Neuronal stem cell (in vitro differentiated cells): ENCODE results near the gene ISG20.

Experiments
- DNase-seq: peaks from one replicate; pipeline ENCODE4 v3.0.0-alpha.2; 2013; ENCODE audit warnings: low spot score
- H2AFZ ChIP-seq: one replicate; pipeline ENCODE4 v1.6.1; 2013; ENCODE audit warnings: mild to moderate bottlenecking, low read length, inconsistent platforms
- H2AK5ac ChIP-seq: 2 replicates; pipeline ENCODE4 v1.6.1; 2013; ENCODE audit warnings: low read depth, mild to moderate bottlenecking, inconsistent platforms, low read length, moderate library complexity, mixed read lengths
- H2BK120ac ChIP-seq: 2 replicates; pipeline ENCODE4 v1.6.1; 2013; ENCODE audit warnings: low read depth, mild to moderate bottlenecking, inconsistent platforms, low read length, moderate library complexity, mixed read lengths
- H2BK12ac ChIP-seq: one replicate; pipeline ENCODE4 v1.6.1; 2013; ENCODE audit warnings: low read length, inconsistent platforms
- H2BK15ac ChIP-seq: 2 replicates; pipeline ENCODE4 v1.6.1; 2013; ENCODE audit warnings: mild to moderate bottlenecking, low read length, inconsistent platforms, mixed read lengths
- H2BK5ac ChIP-seq: one replicate; pipeline ENCODE4 v1.6.1; 2013; ENCODE audit warnings: inconsistent platforms, mild to moderate bottlenecking, low read length, moderate library complexity
- H3K14ac ChIP-seq: one replicate; pipeline ENCODE4 v1.6.1; 2013; ENCODE audit warnings: low read length, inconsistent platforms
- H3K18ac ChIP-seq: 2 replicates; pipeline ENCODE4 v1.6.1; 2013; ENCODE audit warnings: low read length, inconsistent platforms
- H3K23ac ChIP-seq: 2 replicates; pipeline ENCODE4 v1.6.1; 2013; ENCODE audit warnings: low read depth, mild to moderate bottlenecking, mixed read lengths, low read length, inconsistent platforms; ENCODE audit not compliant: poor library complexity
- H3K27ac ChIP-seq: replicated peaks from 3 replicates; pipeline ENCODE4 v1.5.1; 2013; ENCODE audit warnings: low read length, inconsistent platforms
- H3K27me3 ChIP-seq, 3 experiments: 2 replicates each; pipeline ENCODE4 v1.6.1; 2013; ENCODE audit warnings: low read length in 3 of 3, mild to moderate bottlenecking in 2 of 3, inconsistent platforms in 1 of 3, low read depth in 1 of 3, mixed read lengths in 1 of 3, moderate library complexity in 1 of 3; ENCODE audit not compliant: control insufficient read depth in 3 of 3, insufficient read depth in 3 of 3
- H3K36me3 ChIP-seq, 2 donors: replicated peaks in 1 of 2; 2 replicates each; pipeline ENCODE4 v1.6.1; 2013; ENCODE audit warnings: low read length in 2 of 2; ENCODE audit not compliant: control insufficient read depth in 2 of 2, insufficient read depth in 2 of 2
- H3K4ac ChIP-seq: 2 replicates; pipeline ENCODE4 v1.6.1; 2013; ENCODE audit warnings: inconsistent platforms, mild to moderate bottlenecking, low read length, moderate library complexity
- H3K4me1 ChIP-seq, 2 donors: 1 replicate in 1 of 2; 2 replicates in 1 of 2; pipeline ENCODE4 v1.6.1; 2013; ENCODE audit warnings: low read length in 2 of 2, low read depth in 1 of 2; ENCODE audit not compliant: control insufficient read depth in 2 of 2, insufficient read depth in 1 of 2
- H3K4me2 ChIP-seq: one replicate; pipeline ENCODE4 v1.6.1; 2013; ENCODE audit warnings: mild to moderate bottlenecking, low read length, inconsistent platforms; ENCODE audit not compliant: insufficient read depth, poor library complexity, severe bottlenecking
- H3K4me3 ChIP-seq, 2 donors: 2 replicates each; pipeline ENCODE4 v1.5.1; 2013; ENCODE audit warnings: low read length in 2 of 2, mild to moderate bottlenecking in 2 of 2, inconsistent platforms in 1 of 2, moderate library complexity in 1 of 2
- H3K79me1 ChIP-seq: one replicate; pipeline ENCODE4 v1.6.1; 2013; ENCODE audit warnings: low read depth, mild to moderate bottlenecking, inconsistent platforms, low read length, moderate library complexity
- H3K9ac ChIP-seq: one replicate; pipeline ENCODE4 v1.6.1; 2013; ENCODE audit warnings: mild to moderate bottlenecking, low read depth, low read length, inconsistent platforms; ENCODE audit not compliant: poor library complexity
- H3K9me3 ChIP-seq, 2 donors: replicated peaks in 1 of 2; 2 replicates each; pipeline versions ENCODE3 to v1.6.1; 2013; ENCODE audit warnings: low read length in 2 of 2, mild to moderate bottlenecking in 2 of 2, inconsistent platforms in 1 of 2, low read depth in 1 of 2, mixed read lengths in 1 of 2, moderate library complexity in 1 of 2; ENCODE audit not compliant: control insufficient read depth in 2 of 2, insufficient read depth in 1 of 2
- H4K8ac ChIP-seq: one replicate; pipeline ENCODE4 v1.6.1; 2013; ENCODE audit warnings: low read depth, mild to moderate bottlenecking, inconsistent platforms, low read length, moderate library complexity
- H4K91ac ChIP-seq: one replicate; pipeline ENCODE4 v1.6.1; 2013; ENCODE audit warnings: low read length, low read depth, mild to moderate bottlenecking, inconsistent platforms; ENCODE audit not compliant: poor library complexity
- WGBS, 2 donors: extraction: QIAGEN DNeasy Blood & Tissue Kit; methylation state at CpG; one replicate each; pipeline ENCODE4 v1.1.7; 2013; ENCODE audit warnings: missing lambda C conversion rate in 2 of 2, mixed read lengths in 1 of 2; ENCODE audit not compliant: insufficient read length in 2 of 2, insufficient replicate concordance in 1 of 2; ENCODE audit errors: extremely low coverage in 2 of 2; 5-methylcytosine and 5-hydroxymethylcytosine counted together

Gene ISG20

GRCh38 chr15:88678755-88679154, 39.9 kb downstream of the ISG20 start:
- Histone ChIP-seq H3K27me3 (peaks cover 0 to 8% (median 0%) of the 10 kb centered on the region in 3 experiments), H4K91ac (no peak overlapping the region), H3K9me3 (no peaks in the 10 kb centered on the region), H3K14ac (no peak overlapping the region), H2BK12ac (no peak overlapping the region), H2BK15ac (no peak overlapping the region), H3K4me1 (no peaks in the 10 kb centered on the region), H3K9ac (no peak overlapping the region), H2BK120ac (no peak overlapping the region), H3K4ac (no peak overlapping the region), H2AK5ac (no peak overlapping the region), H4K8ac (no peak overlapping the region), H2AFZ (no peak overlapping the region), H3K36me3 (no peaks in the 10 kb centered on the region), H3K27ac (no peak overlapping the region), H3K4me3 (no peak overlapping the region), H3K79me1 (no peaks in the 10 kb centered on the region), H3K23ac (no peak overlapping the region), H3K4me2 (no peak overlapping the region), H2BK5ac (no peak overlapping the region), H3K18ac (no peak overlapping the region)
- no CpG with 5 or more reads among the region's 6 CpGs for WGBS, 2 donors
- DNase-seq, result no peak

- no peak overlapping the region for H2BK15ac ChIP-seq
- H2BK5ac ChIP-seq, result no peak overlapping the region
- WGBS, 2 donors, result no CpG with 5 or more reads among the region's 13 CpGs
Measured at GRCh38 chr15:88680241-88681001, 41.6 kb downstream of the ISG20 start.

GRCh38 chr15:88681610-88682221, 42.9 kb downstream of the ISG20 start:
- Histone ChIP-seq H3K9ac (no peak overlapping the region), H3K4ac (no peak overlapping the region), H3K23ac (peak overlapping the region; percentile 69), H2BK15ac (no peak overlapping the region), H3K27me3 (peaks cover 0 to 10% (median 0%) of the 10 kb centered on the region in 3 experiments), H3K9me3 (no peaks in the 10 kb centered on the region), H2BK12ac (no peak overlapping the region), H4K8ac (no peak overlapping the region), H2AK5ac (no peak overlapping the region), H3K4me3 (no peak overlapping the region), H3K4me1 (no peaks in the 10 kb centered on the region), H2BK5ac (no peak overlapping the region), H2AFZ (no peak overlapping the region), H3K18ac (peak overlapping the region; percentile 49), H4K91ac (no peak overlapping the region), H3K79me1 (no peaks in the 10 kb centered on the region), H2BK120ac (no peak overlapping the region), H3K27ac (no peak overlapping the region), H3K14ac (peak overlapping the region; percentile 57), H3K4me2 (no peak overlapping the region), H3K36me3 (no peaks in the 10 kb centered on the region)
- no peak for DNase-seq
- no CpG with 5 or more reads among the region's 13 CpGs for WGBS, 2 donors

More at GRCh38 chr15:88680241-88681001, 41.6 kb downstream of the ISG20 start:
- Histone ChIP-seq H2AFZ (no peak overlapping the region), H3K14ac (no peak overlapping the region), H3K18ac (no peak overlapping the region), H3K9me3 (no peaks in the 10 kb centered on the region), H3K4ac (no peak overlapping the region), H3K23ac (no peak overlapping the region), H3K36me3 (no peaks in the 10 kb centered on the region), H3K79me1 (no peaks in the 10 kb centered on the region), H2AK5ac (no peak overlapping the region), H3K9ac (no peak overlapping the region), H3K4me1 (no peaks in the 10 kb centered on the region), H3K4me3 (no peak overlapping the region), H3K27me3 (peaks cover 0 to 13% (median 0%) of the 10 kb centered on the region in 3 experiments), H4K91ac (no peak overlapping the region), H2BK12ac (no peak overlapping the region), H3K27ac (no peak overlapping the region), H3K4me2 (no peak overlapping the region), H2BK120ac (no peak overlapping the region), H4K8ac (no peak overlapping the region)
- DNase-seq, result no peak

- no peak for DNase-seq
- Histone ChIP-seq H3K27ac (no peak overlapping the region), H2AK5ac (no peak overlapping the region), H4K8ac (no peak overlapping the region), H2BK12ac (no peak overlapping the region), H3K4me3 (no peak overlapping the region), H3K9ac (no peak overlapping the region), H2BK5ac (no peak overlapping the region), H3K14ac (no peak overlapping the region), H2BK15ac (no peak overlapping the region), H3K36me3 (no peaks in the 10 kb centered on the region), H3K27me3 (peaks cover 0 to 9% (median 0%) of the 10 kb centered on the region in 3 experiments), H2AFZ (no peak overlapping the region), H3K79me1 (no peaks in the 10 kb centered on the region), H3K4me1 (no peaks in the 10 kb centered on the region), H4K91ac (no peak overlapping the region), H3K18ac (no peak overlapping the region), H3K4me2 (no peak overlapping the region), H3K4ac (no peak overlapping the region), H3K23ac (no peak overlapping the region), H2BK120ac (no peak overlapping the region), H3K9me3 (peaks cover 0 to 3% of the 10 kb centered on the region in 2 donors)
- no CpG with 5 or more reads among the region's 3 CpGs for WGBS, 2 donors
Measured at GRCh38 chr15:88684345-88684744, 45.5 kb downstream of the ISG20 start.
